ENCODE data around the gene STK32B. TPM values are rescaled to one million over a fixed set of nuclear protein-coding genes. Genes with fewer than 3 reads are reported as not detected.

The STK32B gene
- total and polyA plus RNA-seq, 2 donors (not counting 3 experiments of a cell fraction or from before 2014, with no cell fraction given), result 5.6 to 7.8 TPM

DNA sequence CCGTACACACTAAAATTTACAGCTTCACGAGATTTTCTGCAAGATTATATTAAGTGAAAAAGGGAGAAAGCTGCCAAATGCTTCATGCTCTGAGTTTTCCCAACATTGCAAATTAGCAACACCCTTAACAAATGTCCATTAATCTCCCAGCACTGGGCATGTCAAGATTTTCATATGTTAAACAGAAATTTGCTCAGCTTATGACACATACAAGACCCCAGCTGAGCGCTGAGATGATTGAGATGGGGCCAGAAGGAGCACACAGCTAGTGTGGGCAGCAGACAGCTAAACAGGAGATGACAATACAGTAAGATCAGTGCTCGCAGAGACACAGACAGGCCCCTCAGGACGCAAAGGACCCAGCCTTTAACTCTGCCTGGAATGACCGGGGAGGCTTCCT is 208.8 kb downstream of the STK32B start:
- ChIA-PET CTCF (no interaction called here), POLR2A (no interaction called here)
- Histone ChIP-seq H3K4me2 (ENCODE audit: insufficient read depth, low read length) (no peak overlapping the region), H3K9ac (replicated peaks; ENCODE audit: extremely low read depth, insufficient read depth, low read length) (no peak overlapping the region), H3K27ac (ENCODE audit: insufficient read depth, low read depth, low read length) (no peak overlapping the region), H3K9me3 (replicated peaks; ENCODE audit: control insufficient read depth, insufficient read depth, low read length) (peaks cover 1% of the 10 kb centered on the region), H3K4me3 (replicated peaks in 1 of 3; ENCODE audit: insufficient read depth in 1 of 3, low read depth in 1 of 3, low read length in 3 of 3) (no peak overlapping the region), H4K20me1 (replicated peaks; ENCODE audit: control insufficient read depth, extremely low read depth, insufficient read depth, low read length) (no peaks in the 10 kb centered on the region), H3K9me1 (replicated peaks; ENCODE audit: control insufficient read depth, extremely low read depth, insufficient read depth, low read length) (no peaks in the 10 kb centered on the region), H3K36me3 (ENCODE audit: control insufficient read depth in 2 of 2, extremely low read depth in 1 of 2, insufficient read depth in 2 of 2, low read length in 2 of 2) (no peaks in the 10 kb centered on the region), H2AFZ (ENCODE audit: low read depth, low read length) (no peak overlapping the region), H3K79me2 (ENCODE audit: control insufficient read depth, insufficient read depth, low read length) (no peaks in the 10 kb centered on the region), H3K27me3 (ENCODE audit: control insufficient read depth in 2 of 2, insufficient read depth in 2 of 2, low read length in 2 of 2) (no peaks in the 10 kb centered on the region), H3K4me1 (ENCODE audit: control insufficient read depth, extremely low read depth, insufficient read depth, low read length) (no peaks in the 10 kb centered on the region)
- dilution Hi-C loops (cut with MboI; ENCODE audit: extremely low pct_ligation_motif_present, low sequenced_read_pairs), result no loop called here
- FAIRE-seq (no peak), DNase-seq (ENCODE audit: low read depth, low spot score) (no peak)
- intact Hi-C loops (cut with micrococcal nuclease), result no loop called here
- no TSS peak for BruUV-seq (replicated peaks)
- TF ChIP-seq FOS (IDR thresholded peaks at IDR 0.05; ENCODE audit: borderline replicate concordance, insufficient read depth, low read length) (no peak), GATA2 (IDR thresholded peaks at IDR 0.05; ENCODE audit: insufficient read depth, insufficient read length, low read depth, low read length) (no peak), JUN (IDR thresholded peaks at IDR 0.05; ENCODE audit: borderline replicate concordance, insufficient read depth, insufficient read length, low read depth) (no peak), MYC (IDR thresholded peaks at IDR 0.05; ENCODE audit: low read depth, low read length) (no peak), EZH2 (IDR thresholded peaks at IDR 0.05; ENCODE audit: borderline replicate concordance, low read depth, low read length, severe bottlenecking) (no peak), POLR2A (IDR thresholded peaks at IDR 0.05; ENCODE audit: low read depth, low read length) (no peak), POLR2AphosphoS5 (IDR thresholded peaks at IDR 0.05; ENCODE audit: insufficient read depth, low read depth, low read length) (no peak)
- TF ChIP-seq, protein P1, sequence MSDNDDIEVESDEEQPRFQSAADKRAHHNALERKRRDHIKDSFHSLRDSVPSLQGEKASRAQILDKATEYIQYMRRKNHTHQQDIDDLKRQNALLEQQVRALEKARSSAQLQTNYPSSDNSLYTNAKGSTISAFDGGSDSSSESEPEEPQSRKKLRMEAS (IDR thresholded peaks at IDR 0.05; ENCODE audit: insufficient read depth, insufficient read length), result no peak
- TF ChIP-seq, protein P2, sequence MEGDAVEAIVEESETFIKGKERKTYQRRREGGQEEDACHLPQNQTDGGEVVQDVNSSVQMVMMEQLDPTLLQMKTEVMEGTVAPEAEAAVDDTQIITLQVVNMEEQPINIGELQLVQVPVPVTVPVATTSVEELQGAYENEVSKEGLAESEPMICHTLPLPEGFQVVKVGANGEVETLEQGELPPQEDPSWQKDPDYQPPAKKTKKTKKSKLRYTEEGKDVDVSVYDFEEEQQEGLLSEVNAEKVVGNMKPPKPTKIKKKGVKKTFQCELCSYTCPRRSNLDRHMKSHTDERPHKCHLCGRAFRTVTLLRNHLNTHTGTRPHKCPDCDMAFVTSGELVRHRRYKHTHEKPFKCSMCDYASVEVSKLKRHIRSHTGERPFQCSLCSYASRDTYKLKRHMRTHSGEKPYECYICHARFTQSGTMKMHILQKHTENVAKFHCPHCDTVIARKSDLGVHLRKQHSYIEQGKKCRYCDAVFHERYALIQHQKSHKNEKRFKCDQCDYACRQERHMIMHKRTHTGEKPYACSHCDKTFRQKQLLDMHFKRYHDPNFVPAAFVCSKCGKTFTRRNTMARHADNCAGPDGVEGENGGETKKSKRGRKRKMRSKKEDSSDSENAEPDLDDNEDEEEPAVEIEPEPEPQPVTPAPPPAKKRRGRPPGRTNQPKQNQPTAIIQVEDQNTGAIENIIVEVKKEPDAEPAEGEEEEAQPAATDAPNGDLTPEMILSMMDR (IDR thresholded peaks at IDR 0.05; ENCODE audit: extremely low read depth in 1 of 2, insufficient read depth in 1 of 2, low read depth in 1 of 2, low read length in 2 of 2), result no peak

Data from endothelial cell of umbilical vein (primary cell).